ENCODE data around the gene KANK4.

DNA sequence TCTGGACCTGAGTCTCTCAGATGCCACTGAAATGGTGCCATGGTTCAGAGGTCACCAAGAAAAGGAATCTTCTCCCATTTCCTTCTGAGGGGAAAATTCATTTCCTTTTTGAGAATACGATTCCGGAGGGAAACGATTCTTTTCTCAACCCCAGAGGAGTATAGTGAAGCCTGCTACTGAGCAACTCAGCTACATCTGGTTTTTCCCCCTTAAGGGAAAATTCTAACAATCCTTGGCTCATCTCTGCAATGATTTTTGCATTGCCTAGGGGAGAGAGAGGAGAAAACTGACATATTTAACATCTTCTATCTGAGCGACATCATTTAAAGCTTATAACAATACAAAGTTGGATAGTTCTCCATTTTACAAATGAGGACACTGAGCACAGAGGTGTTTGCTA lies 22.4 kb upstream of the KANK4 start:
- TF ChIP-seq EZH2 (IDR thresholded peaks at IDR 0.05) (no peak), POLR2AphosphoS5 (IDR thresholded peaks at IDR 0.05; ENCODE audit: borderline replicate concordance, low read depth, low read length) (no peak), FOXP2 (optimal IDR thresholded peaks at IDR 0.05; ENCODE audit: control extremely low read depth, extremely low read length, insufficient read depth) (no peak)

Measured in SK-N-MC (cell line).